ENCODE data around the gene PDZRN4.

PDZRN4 gene

GRCh38 chr12:41212625-41213024 lies 24.5 kb downstream of the PDZRN4 start:
- H3K4me3 ChIP-seq (ENCODE audit: low read depth, low read length) = no peak overlapping the region
- no peak for TF ChIP-seq CTCF (IDR thresholded peaks at IDR 0.05; ENCODE audit: low read depth, low read length, missing control alignments)
- no peak for DNase-seq (ENCODE audit: low read depth)
- in situ Hi-C loops (cut with HindIII; ENCODE audit: low sequenced_read_pairs) = no loop called here

GRCh38 chr12:41213107-41213506 lies 25.0 kb downstream of the PDZRN4 start:
- in situ Hi-C loops (cut with HindIII; ENCODE audit: low sequenced_read_pairs) = no loop called here

GRCh38 chr12:41213648-41214047 lies 25.5 kb downstream of the PDZRN4 start:
- DNase-seq (ENCODE audit: low read depth) = no peak
- in situ Hi-C loops (cut with HindIII; ENCODE audit: low sequenced_read_pairs) = no loop called here
- H3K4me3 ChIP-seq (ENCODE audit: low read depth, low read length) = no peak overlapping the region
- TF ChIP-seq CTCF (IDR thresholded peaks at IDR 0.05; ENCODE audit: low read depth, low read length, missing control alignments) = no peak

More at GRCh38 chr12:41213107-41213506, 25.0 kb downstream of the PDZRN4 start:
- no peak overlapping the region for H3K4me3 ChIP-seq (ENCODE audit: low read depth, low read length)
- no peak for DNase-seq (ENCODE audit: low read depth)
- TF ChIP-seq CTCF (IDR thresholded peaks at IDR 0.05; ENCODE audit: low read depth, low read length, missing control alignments) = no peak

- TF ChIP-seq CTCF (IDR thresholded peaks at IDR 0.05; ENCODE audit: low read depth, low read length, missing control alignments) = no peak
- H3K4me3 ChIP-seq (ENCODE audit: low read depth, low read length) = no peak overlapping the region
- in situ Hi-C loops (cut with HindIII; ENCODE audit: low sequenced_read_pairs) = no loop called here
Measured at GRCh38 chr12:41217727-41218126, 29.6 kb downstream of the PDZRN4 start.

GRCh38 chr12:41220931-41221330 lies 32.8 kb downstream of the PDZRN4 start:
- DNase-seq (ENCODE audit: low read depth) = no peak
- no peak overlapping the region for H3K4me3 ChIP-seq (ENCODE audit: low read depth, low read length)
- in situ Hi-C loops (cut with HindIII; ENCODE audit: low sequenced_read_pairs) = no loop called here
- TF ChIP-seq CTCF (IDR thresholded peaks at IDR 0.05; ENCODE audit: low read depth, low read length, missing control alignments) = no peak

More at GRCh38 chr12:41217727-41218126, 29.6 kb downstream of the PDZRN4 start:
- no peak for DNase-seq (ENCODE audit: low read depth)

- no peak for TF ChIP-seq CTCF (IDR thresholded peaks at IDR 0.05; ENCODE audit: low read depth, low read length, missing control alignments)
- in situ Hi-C loops (cut with HindIII; ENCODE audit: low sequenced_read_pairs) = no loop called here
- no peak overlapping the region for H3K4me3 ChIP-seq (ENCODE audit: low read depth, low read length)
- no peak for DNase-seq (ENCODE audit: low read depth)
Measured at GRCh38 chr12:41221491-41221890, 33.4 kb downstream of the PDZRN4 start.

- in situ Hi-C loops (cut with HindIII; ENCODE audit: low sequenced_read_pairs) = no loop called here
- no peak for TF ChIP-seq CTCF (IDR thresholded peaks at IDR 0.05; ENCODE audit: low read depth, low read length, missing control alignments)
- H3K4me3 ChIP-seq (ENCODE audit: low read depth, low read length) = no peak overlapping the region
- no peak for DNase-seq (ENCODE audit: low read depth)
Measured at GRCh38 chr12:41223600-41223999, 35.5 kb downstream of the PDZRN4 start.

All from astrocyte of the cerebellum (primary cell).